WTC11 (cell line): ENCODE measurements around the gene EFCC1. TPM values are rescaled to one million over a fixed set of nuclear protein-coding genes. Genes with fewer than 3 reads are reported as not detected.

ENCODE experiments used
- ATAC-seq: fragments of 200-7000 bp; cut with Tn5 transposase; 2 replicates; pipeline ENCODE4 v1.10.0; 2021; ENCODE audit warnings: mild to moderate bottlenecking, moderate library complexity
- CTCF ChIA-PET: fragments of 300-600 bp; sonication (Branson Sonifier 250); formaldehyde crosslinking; loops from one replicate; lab custom pipeline; 2021; ENCODE audit warnings: antibody characterized with exemption; lab: Charles Lee
- POLR2A ChIA-PET: fragments of 350-600 bp; sonication (Branson Sonifier 250); formaldehyde crosslinking; loops from one replicate; lab custom pipeline; 2021; ENCODE audit warnings: antibody characterized with exemption; lab: Charles Lee
- DNase-seq: peaks from one replicate; pipeline ENCODE4 v3.0.0; 2021; ENCODE audit warnings: low spot score
- H3K27ac Mint-ChIP-seq: 2 replicates; pipeline ENCODE4 v1.8.0; 2021; ENCODE audit warnings: mixed read lengths
- H3K27me3 Mint-ChIP-seq: 2 replicates; pipeline ENCODE4 v1.8.0; 2021; ENCODE audit warnings: low read depth, mild to moderate bottlenecking, moderate library complexity, mixed read lengths
- H3K36me3 Mint-ChIP-seq: 2 replicates; pipeline ENCODE4 v1.8.0; 2021; ENCODE audit warnings: mixed read lengths
- H3K4me1 Mint-ChIP-seq: 2 replicates; pipeline ENCODE4 v1.8.0; 2022; ENCODE audit warnings: mixed read lengths
- H3K4me3 Mint-ChIP-seq: 2 replicates; pipeline ENCODE4 v1.8.0; 2021; ENCODE audit warnings: mild to moderate bottlenecking, moderate library complexity, mixed read lengths
- H3K9me3 Mint-ChIP-seq: 2 replicates; pipeline ENCODE4 v1.8.0; 2021; ENCODE audit warnings: mixed read lengths
- CREM ChIP-seq: sonication (generic); formaldehyde crosslinking; IDR thresholded peaks from 2 replicates; pipeline ENCODE4 v1.8.1; 2022; ENCODE audit warnings: mild to moderate bottlenecking, missing genetic modification reagents, moderate library complexity
- FOXK1 ChIP-seq: sonication (generic); formaldehyde crosslinking; IDR thresholded peaks from 2 replicates; pipeline ENCODE4 v1.8.0; 2022; ENCODE audit warnings: mild to moderate bottlenecking, moderate library complexity, missing genetic modification reagents
- JAZF1 ChIP-seq: fragments of 250-450 bp; sonication (Bioruptor Pico); IDR thresholded peaks from 2 replicates; pipeline ENCODE4 v1.9.0; 2021; ENCODE audit warnings: moderate library complexity, mild to moderate bottlenecking, inconsistent platforms
- NFATC4 ChIP-seq: fragments of 250-450 bp; sonication (Bioruptor Pico); IDR thresholded peaks from 2 replicates; pipeline ENCODE4 v1.9.0; 2021; ENCODE audit warnings: mild to moderate bottlenecking
- OVOL2 ChIP-seq: fragments of 250-450 bp; sonication (Bioruptor Pico); IDR thresholded peaks from 2 replicates; pipeline ENCODE4 v1.9.0; 2021; ENCODE audit warnings: mild to moderate bottlenecking, borderline replicate concordance
- RELA ChIP-seq: sonication (generic); formaldehyde crosslinking; IDR thresholded peaks from 2 replicates; pipeline ENCODE4 v1.8.1; 2022; ENCODE audit warnings: missing genetic modification reagents, mild to moderate bottlenecking, borderline replicate concordance
- RORB ChIP-seq: fragments of 250-450 bp; sonication (Bioruptor Pico); IDR thresholded peaks from 2 replicates; pipeline ENCODE4 v1.9.0; 2021; ENCODE audit warnings: mild to moderate bottlenecking
- SMAD4 ChIP-seq: sonication (generic); formaldehyde crosslinking; IDR thresholded peaks from 2 replicates; pipeline ENCODE4 v1.8.0; 2022; ENCODE audit warnings: mild to moderate bottlenecking, missing genetic modification reagents
- SP1 ChIP-seq: sonication (generic); formaldehyde crosslinking; conservative IDR thresholded peaks from 2 replicates; pipeline ENCODE4 v1.8.1; 2022; ENCODE audit warnings: missing genetic modification reagents
- ZBTB21 ChIP-seq: sonication (generic); formaldehyde crosslinking; IDR thresholded peaks from 2 replicates; pipeline ENCODE4 v1.8.1; 2023; ENCODE audit warnings: mild to moderate bottlenecking, missing genetic modification reagents, borderline replicate concordance
- ZNF317 ChIP-seq: sonication (generic); formaldehyde crosslinking; IDR thresholded peaks from 2 replicates; pipeline ENCODE4 v1.8.1; 2023; ENCODE audit warnings: low read depth, mild to moderate bottlenecking, moderate library complexity, missing genetic modification reagents, borderline replicate concordance
- ZNF416 ChIP-seq: fragments of 250-450 bp; sonication (Bioruptor Pico); IDR thresholded peaks from 2 replicates; pipeline ENCODE4 v1.9.0; 2021; ENCODE audit warnings: mild to moderate bottlenecking, inconsistent platforms
- total RNA-seq: library from RNA; stranded (reverse); gene quantifications from 3 replicates; pipeline ENCODE4 v1.2.3, GENCODE V29; 2021
- TF ChIP-seq, protein P1 (sequence below): sonication (generic); formaldehyde crosslinking; IDR thresholded peaks from 2 replicates; pipeline ENCODE4 v1.8.0; 2023; ENCODE audit warnings: mild to moderate bottlenecking, missing genetic modification reagents
- TF ChIP-seq, protein P2 (sequence below): sonication (generic); formaldehyde crosslinking; IDR thresholded peaks from 2 replicates; pipeline ENCODE4 v1.8.1; 2023; ENCODE audit warnings: mild to moderate bottlenecking, missing genetic modification reagents
- TF ChIP-seq, protein P3 (sequence below): fragments of 250-450 bp; sonication (Bioruptor Pico); IDR thresholded peaks from 2 replicates; pipeline ENCODE4 v1.9.0; 2021; ENCODE audit warnings: mild to moderate bottlenecking
- TF ChIP-seq, protein P4 (sequence below): sonication (generic); formaldehyde crosslinking; conservative IDR thresholded peaks from 2 replicates; pipeline ENCODE4 v1.8.1; 2023; ENCODE audit warnings: mild to moderate bottlenecking, low read depth, missing genetic modification reagents, moderate library complexity
- TF ChIP-seq, protein P5 (sequence below): fragments of 250-450 bp; sonication (Bioruptor Pico); IDR thresholded peaks from 2 replicates; pipeline ENCODE4 v2.1.2; 2022; ENCODE audit warnings: mild to moderate bottlenecking, moderate library complexity
- TF ChIP-seq, protein P6 (sequence below): sonication (generic); formaldehyde crosslinking; conservative IDR thresholded peaks from 2 replicates; pipeline ENCODE4 v1.8.1; 2022; ENCODE audit warnings: mild to moderate bottlenecking, missing genetic modification reagents
- TF ChIP-seq, protein P7 (sequence below): sonication (generic); formaldehyde crosslinking; IDR thresholded peaks from 2 replicates; pipeline ENCODE4 v1.8.1; 2023; ENCODE audit warnings: mild to moderate bottlenecking, missing genetic modification reagents

The EFCC1 gene
- total RNA-seq, 1 experiment from 2014 or later, result 0.31 TPM

DNA sequence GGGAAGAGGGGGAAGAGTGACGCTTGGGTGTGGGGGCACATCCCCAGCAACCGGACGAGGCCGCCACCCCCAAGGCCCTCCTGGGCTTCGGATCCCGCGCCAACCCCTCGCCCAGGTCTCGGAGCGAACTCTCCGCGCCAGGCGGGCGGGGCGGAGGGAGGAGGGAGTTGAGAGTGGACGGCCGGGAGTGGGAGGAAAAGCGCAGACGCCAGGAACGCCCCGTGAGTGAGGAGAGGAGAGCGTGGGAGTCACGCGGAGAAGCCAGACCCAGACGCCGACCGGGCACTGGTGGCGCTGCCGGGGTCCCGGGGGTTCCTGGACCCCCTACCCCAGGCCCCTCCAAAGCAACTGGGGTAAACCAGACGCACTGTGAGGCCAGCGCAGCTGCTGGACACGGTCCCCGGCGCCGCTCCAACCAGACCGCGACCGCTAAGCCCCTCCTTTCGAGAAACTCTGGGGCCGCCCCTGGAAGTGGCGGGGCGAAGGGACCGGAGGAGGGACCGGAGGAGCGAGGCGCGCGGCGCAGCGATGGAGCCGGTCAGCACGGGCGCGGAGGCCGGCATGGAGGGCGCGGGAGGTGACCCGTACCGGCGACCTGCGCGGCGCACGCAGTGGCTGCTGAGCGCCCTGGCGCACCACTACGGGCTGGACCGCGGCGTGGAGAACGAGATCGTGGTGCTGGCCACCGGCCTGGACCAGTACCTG lies at the start of gene EFCC1 (continued):
- TF ChIP-seq, protein P1, sequence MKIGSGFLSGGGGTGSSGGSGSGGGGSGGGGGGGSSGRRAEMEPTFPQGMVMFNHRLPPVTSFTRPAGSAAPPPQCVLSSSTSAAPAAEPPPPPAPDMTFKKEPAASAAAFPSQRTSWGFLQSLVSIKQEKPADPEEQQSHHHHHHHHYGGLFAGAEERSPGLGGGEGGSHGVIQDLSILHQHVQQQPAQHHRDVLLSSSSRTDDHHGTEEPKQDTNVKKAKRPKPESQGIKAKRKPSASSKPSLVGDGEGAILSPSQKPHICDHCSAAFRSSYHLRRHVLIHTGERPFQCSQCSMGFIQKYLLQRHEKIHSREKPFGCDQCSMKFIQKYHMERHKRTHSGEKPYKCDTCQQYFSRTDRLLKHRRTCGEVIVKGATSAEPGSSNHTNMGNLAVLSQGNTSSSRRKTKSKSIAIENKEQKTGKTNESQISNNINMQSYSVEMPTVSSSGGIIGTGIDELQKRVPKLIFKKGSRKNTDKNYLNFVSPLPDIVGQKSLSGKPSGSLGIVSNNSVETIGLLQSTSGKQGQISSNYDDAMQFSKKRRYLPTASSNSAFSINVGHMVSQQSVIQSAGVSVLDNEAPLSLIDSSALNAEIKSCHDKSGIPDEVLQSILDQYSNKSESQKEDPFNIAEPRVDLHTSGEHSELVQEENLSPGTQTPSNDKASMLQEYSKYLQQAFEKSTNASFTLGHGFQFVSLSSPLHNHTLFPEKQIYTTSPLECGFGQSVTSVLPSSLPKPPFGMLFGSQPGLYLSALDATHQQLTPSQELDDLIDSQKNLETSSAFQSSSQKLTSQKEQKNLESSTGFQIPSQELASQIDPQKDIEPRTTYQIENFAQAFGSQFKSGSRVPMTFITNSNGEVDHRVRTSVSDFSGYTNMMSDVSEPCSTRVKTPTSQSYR (CRISPR knock-in tag), result peak; percentile 10; the same call in 1 of the 2 replicates
- TF ChIP-seq, all 79 proteins: peak for 5

DNA sequence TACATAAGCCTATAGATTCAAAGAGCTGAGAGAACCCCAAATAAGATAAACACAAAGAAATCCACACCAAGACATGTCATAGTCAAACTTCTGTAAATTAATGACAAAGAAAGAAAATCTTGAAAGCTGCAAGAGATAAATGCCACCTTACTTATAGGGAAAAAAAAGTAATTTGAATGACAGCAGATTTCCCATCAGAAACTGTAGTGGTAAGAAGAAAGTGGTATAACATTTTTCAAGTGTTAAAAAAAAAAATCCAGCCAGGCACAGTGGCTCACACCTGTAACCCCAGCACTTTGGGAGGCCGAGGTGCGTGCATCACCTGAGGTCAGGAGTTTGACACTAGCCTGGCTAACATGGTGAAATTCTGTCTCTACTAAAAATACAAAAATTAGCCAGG lies 44.7 kb upstream of the EFCC1 start:
- POLR2A ChIA-PET, result no interaction called here
- Mint-ChIP-seq H3K27ac (no peak overlapping the region), H3K9me3 (peaks cover 29% of the 10 kb centered on the region), H3K27me3 (peaks cover 21% of the 10 kb centered on the region), H3K4me3 (no peak overlapping the region), H3K36me3 (peaks cover 13% of the 10 kb centered on the region), H3K4me1 (no peaks in the 10 kb centered on the region)
- CTCF ChIA-PET, result no interaction called here
- DNase-seq, result no peak
- TF ChIP-seq NFATC4 (CRISPR knock-in tag) (no peak), ZNF317 (peak; percentile 82)
- ATAC-seq, result no peak

DNA sequence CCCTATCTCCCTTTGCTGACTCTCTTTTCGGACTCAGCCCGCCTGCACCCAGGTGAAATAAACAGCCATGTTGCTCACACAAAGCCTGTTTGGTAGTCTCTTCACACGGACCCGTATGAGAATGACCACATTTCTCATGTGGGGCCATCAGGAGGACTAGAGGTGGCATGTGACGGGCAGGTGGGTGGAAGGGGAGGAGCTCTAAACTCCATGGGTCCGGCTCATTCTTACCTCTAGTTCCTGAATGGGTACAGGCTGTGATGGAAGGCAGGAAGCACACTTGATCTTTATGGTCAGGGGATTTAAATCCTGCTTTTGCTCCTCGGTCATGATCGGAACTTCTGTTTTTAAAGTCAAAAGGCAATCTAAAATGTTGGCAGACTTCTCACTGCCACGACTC lies 35.8 kb upstream of the EFCC1 start:
- ChIA-PET POLR2A (no interaction called here), CTCF (interaction anchor here (1.2 to 1.3 kb wide), 2 partner anchors 29 to 156 kb away, joined by 3 to 4 read pairs; partner anchors contain the start of genes CFAP92 and RAB43)
- no peak for DNase-seq

DNA sequence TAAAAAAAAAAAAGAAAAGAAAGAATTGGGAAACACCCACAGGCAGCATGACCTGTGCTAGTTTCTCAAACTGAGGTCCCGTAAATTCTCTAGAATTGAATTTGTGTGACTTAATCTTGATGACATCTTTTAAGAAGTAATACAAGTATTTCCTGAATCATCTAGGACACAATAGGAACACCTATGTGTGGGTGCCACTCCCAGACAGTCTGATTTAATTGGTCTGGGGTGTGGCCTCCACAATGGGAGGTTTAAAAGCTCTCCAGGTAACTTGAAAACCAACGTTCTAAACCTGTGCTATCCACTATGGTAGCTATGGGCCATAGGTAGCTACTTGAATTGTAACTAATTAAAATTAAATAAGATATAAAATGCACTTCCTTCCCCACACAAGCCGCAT lies 35.3 kb upstream of the EFCC1 start:
- ATAC-seq (no peak), DNase-seq (no peak)
- H3K27me3 Mint-ChIP-seq, result peaks cover 1% of the 10 kb centered on the region
- H3K4me1 Mint-ChIP-seq, result no peaks in the 10 kb centered on the region
- ChIA-PET POLR2A (no interaction called here), CTCF (interaction anchor here (1.2 to 1.3 kb wide), 2 partner anchors 28 to 156 kb away, joined by 3 to 4 read pairs; partner anchors contain the start of genes CFAP92 and RAB43)
- no peaks in the 10 kb centered on the region for H3K9me3 Mint-ChIP-seq
- H3K27ac Mint-ChIP-seq, result no peak overlapping the region
- H3K36me3 Mint-ChIP-seq, result no peaks in the 10 kb centered on the region
- no peak overlapping the region for H3K4me3 Mint-ChIP-seq
- TF ChIP-seq SMAD4 (CRISPR knock-in tag) (no peak), ZNF416 (no peak), ZBTB21 (CRISPR knock-in tag) (no peak), FOXK1 (CRISPR knock-in tag) (no peak), CREM (CRISPR knock-in tag) (no peak), RELA (CRISPR knock-in tag) (no peak), OVOL2 (CRISPR knock-in tag) (no peak)
- TF ChIP-seq, protein P2, sequence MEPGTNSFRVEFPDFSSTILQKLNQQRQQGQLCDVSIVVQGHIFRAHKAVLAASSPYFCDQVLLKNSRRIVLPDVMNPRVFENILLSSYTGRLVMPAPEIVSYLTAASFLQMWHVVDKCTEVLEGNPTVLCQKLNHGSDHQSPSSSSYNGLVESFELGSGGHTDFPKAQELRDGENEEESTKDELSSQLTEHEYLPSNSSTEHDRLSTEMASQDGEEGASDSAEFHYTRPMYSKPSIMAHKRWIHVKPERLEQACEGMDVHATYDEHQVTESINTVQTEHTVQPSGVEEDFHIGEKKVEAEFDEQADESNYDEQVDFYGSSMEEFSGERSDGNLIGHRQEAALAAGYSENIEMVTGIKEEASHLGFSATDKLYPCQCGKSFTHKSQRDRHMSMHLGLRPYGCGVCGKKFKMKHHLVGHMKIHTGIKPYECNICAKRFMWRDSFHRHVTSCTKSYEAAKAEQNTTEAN, result no peak
- TF ChIP-seq, protein P3, sequence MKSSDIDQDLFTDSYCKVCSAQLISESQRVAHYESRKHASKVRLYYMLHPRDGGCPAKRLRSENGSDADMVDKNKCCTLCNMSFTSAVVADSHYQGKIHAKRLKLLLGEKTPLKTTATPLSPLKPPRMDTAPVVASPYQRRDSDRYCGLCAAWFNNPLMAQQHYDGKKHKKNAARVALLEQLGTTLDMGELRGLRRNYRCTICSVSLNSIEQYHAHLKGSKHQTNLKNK (CRISPR knock-in tag), result no peak
- TF ChIP-seq, protein P4, sequence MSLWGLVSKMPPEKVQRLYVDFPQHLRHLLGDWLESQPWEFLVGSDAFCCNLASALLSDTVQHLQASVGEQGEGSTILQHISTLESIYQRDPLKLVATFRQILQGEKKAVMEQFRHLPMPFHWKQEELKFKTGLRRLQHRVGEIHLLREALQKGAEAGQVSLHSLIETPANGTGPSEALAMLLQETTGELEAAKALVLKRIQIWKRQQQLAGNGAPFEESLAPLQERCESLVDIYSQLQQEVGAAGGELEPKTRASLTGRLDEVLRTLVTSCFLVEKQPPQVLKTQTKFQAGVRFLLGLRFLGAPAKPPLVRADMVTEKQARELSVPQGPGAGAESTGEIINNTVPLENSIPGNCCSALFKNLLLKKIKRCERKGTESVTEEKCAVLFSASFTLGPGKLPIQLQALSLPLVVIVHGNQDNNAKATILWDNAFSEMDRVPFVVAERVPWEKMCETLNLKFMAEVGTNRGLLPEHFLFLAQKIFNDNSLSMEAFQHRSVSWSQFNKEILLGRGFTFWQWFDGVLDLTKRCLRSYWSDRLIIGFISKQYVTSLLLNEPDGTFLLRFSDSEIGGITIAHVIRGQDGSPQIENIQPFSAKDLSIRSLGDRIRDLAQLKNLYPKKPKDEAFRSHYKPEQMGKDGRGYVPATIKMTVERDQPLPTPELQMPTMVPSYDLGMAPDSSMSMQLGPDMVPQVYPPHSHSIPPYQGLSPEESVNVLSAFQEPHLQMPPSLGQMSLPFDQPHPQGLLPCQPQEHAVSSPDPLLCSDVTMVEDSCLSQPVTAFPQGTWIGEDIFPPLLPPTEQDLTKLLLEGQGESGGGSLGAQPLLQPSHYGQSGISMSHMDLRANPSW (CRISPR knock-in tag), result no peak

More for the DNA sequence above, 35.8 kb upstream of the EFCC1 start:
- no peaks in the 10 kb centered on the region for H3K9me3 Mint-ChIP-seq
- no peaks in the 10 kb centered on the region for H3K4me1 Mint-ChIP-seq
- ATAC-seq, result peak; percentile 52
- H3K27me3 Mint-ChIP-seq, result peaks cover 7% of the 10 kb centered on the region
- H3K4me3 Mint-ChIP-seq, result no peak overlapping the region
- TF ChIP-seq, protein P5, sequence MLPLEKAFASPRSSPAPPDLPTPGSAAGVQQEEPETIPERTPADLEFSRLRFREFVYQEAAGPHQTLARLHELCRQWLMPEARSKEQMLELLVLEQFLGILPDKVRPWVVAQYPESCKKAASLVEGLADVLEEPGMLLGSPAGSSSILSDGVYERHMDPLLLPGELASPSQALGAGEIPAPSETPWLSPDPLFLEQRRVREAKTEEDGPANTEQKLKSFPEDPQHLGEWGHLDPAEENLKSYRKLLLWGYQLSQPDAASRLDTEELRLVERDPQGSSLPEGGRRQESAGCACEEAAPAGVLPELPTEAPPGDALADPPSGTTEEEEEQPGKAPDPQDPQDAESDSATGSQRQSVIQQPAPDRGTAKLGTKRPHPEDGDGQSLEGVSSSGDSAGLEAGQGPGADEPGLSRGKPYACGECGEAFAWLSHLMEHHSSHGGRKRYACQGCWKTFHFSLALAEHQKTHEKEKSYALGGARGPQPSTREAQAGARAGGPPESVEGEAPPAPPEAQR (CRISPR knock-in tag), result no peak
- TF ChIP-seq SP1, result no peak
- TF ChIP-seq, protein P6, sequence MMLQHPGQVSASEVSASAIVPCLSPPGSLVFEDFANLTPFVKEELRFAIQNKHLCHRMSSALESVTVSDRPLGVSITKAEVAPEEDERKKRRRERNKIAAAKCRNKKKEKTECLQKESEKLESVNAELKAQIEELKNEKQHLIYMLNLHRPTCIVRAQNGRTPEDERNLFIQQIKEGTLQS, result no peak
- TF ChIP-seq, protein P7, sequence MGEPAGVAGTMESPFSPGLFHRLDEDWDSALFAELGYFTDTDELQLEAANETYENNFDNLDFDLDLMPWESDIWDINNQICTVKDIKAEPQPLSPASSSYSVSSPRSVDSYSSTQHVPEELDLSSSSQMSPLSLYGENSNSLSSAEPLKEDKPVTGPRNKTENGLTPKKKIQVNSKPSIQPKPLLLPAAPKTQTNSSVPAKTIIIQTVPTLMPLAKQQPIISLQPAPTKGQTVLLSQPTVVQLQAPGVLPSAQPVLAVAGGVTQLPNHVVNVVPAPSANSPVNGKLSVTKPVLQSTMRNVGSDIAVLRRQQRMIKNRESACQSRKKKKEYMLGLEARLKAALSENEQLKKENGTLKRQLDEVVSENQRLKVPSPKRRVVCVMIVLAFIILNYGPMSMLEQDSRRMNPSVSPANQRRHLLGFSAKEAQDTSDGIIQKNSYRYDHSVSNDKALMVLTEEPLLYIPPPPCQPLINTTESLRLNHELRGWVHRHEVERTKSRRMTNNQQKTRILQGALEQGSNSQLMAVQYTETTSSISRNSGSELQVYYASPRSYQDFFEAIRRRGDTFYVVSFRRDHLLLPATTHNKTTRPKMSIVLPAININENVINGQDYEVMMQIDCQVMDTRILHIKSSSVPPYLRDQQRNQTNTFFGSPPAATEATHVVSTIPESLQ (CRISPR knock-in tag), result no peak
- TF ChIP-seq JAZF1 (CRISPR knock-in tag), result no peak
- no peak for TF ChIP-seq RORB (CRISPR knock-in tag)
- no peaks in the 10 kb centered on the region for H3K36me3 Mint-ChIP-seq
- H3K27ac Mint-ChIP-seq, result no peak overlapping the region
